ENCODE data around the gene CCM2.
A peak's percentile ranks its signal among the peaks of the same experiment; 100 is the strongest.

DNA sequence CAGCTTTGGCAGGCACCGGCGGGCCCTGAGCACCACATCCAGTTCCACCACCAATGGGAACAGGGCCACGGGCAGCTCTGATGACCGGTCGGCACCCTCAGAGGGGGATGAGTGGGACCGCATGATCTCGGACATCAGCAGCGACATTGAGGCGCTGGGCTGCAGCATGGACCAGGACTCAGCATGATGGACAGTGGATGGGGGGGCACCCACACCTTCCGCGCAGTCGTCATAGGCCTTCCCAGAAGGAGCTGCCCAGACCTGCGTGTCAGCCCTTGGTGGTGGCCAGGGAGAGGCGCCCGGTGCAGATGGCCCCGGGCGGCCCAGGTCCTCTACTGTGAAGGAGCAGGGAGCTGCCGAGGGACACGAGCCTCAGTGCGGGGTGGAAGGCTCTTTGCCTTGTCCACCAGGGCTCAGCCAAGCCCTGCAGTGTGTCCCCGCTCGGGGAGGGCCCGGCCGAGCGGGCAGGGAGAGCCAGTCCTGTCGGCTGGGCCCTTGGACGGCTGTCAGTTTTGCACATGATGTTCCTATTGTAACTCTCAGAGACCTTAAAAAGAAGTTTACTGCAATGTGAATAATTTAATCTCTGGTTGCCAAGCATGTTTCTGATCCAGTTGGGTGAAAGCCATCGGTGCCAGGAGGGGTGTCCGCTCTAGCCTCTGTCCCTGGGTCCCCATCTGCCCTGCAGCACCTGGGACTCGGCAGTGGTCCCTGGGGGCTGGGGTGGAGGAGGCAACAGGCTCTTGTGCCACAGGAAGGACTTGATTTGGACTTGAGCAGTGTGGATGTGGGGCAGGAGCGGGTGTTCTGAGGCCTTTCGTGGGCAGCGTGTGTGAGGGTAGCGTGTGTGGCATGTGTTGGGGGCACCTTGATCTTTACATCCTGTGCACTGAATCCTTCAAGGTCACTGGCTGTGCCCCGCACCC, 76.1 kb downstream of the CCM2 start:
- TF ChIP-seq, protein P1, sequence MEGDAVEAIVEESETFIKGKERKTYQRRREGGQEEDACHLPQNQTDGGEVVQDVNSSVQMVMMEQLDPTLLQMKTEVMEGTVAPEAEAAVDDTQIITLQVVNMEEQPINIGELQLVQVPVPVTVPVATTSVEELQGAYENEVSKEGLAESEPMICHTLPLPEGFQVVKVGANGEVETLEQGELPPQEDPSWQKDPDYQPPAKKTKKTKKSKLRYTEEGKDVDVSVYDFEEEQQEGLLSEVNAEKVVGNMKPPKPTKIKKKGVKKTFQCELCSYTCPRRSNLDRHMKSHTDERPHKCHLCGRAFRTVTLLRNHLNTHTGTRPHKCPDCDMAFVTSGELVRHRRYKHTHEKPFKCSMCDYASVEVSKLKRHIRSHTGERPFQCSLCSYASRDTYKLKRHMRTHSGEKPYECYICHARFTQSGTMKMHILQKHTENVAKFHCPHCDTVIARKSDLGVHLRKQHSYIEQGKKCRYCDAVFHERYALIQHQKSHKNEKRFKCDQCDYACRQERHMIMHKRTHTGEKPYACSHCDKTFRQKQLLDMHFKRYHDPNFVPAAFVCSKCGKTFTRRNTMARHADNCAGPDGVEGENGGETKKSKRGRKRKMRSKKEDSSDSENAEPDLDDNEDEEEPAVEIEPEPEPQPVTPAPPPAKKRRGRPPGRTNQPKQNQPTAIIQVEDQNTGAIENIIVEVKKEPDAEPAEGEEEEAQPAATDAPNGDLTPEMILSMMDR (IDR thresholded peaks at IDR 0.05 in 8 of 11, conservative IDR thresholded peaks at IDR 0.05 in 3 of 11) = no peak
- no peak for TF ChIP-seq POLR2A (IDR thresholded peaks at IDR 0.05)
- peak in 2 of 3 donors; percentile 15 to 71 for TF ChIP-seq POLR2AphosphoS5 (IDR thresholded peaks at IDR 0.05)
